Fibroblast of skin of right quadriceps (primary cell): ENCODE results near the gene TGOLN2.
A peak's percentile ranks its signal among the peaks of the same experiment; 100 is the strongest.
"Not testable (repeated sequence)": the region's sequence is repeated elsewhere in the genome, so short reads cannot be mapped to it uniquely, and the experiment has no call there.

Experiments used
- DNase-seq: peaks from one replicate; pipeline ENCODE4 v3.0.0-alpha.2; 2013

Gene TGOLN2

DNA sequence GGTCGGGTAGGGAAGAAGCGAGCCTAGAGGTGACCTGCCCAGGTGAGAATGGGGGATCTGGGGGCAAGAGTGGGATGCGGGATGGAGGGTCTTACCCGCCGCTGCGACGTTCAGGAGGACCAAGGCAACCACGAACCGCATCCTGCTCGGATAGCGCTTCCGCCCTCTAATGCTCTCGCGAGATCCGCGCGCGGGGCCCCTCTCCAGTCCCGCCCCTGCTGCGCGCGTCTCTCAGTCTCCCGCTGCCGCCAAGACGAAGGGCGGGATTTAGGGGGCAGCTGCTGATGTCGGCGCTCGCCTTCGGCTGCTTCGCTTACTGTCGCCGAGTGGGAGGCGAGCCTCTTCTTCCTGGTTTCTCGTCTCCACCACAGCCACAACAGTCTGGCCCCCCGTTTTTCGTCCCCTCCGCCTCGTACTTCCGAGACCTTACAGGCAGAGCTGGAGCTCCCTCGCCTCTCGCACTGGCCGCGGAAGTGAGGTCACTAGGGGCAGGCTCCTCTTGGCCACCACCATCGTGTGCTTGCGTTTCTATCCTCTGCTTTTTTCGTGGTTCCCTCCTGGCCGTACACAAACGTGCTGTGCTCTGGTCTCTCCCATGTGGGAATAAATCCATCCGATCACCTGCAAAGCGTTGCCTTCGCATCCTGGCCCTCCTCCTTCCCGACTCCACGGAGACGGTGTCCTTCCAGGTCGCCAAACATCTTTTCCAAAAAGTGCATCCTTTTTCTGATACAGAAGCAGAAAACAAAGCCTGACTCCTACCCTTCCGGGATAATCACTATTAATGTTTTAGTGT, at the start of gene TGOLN2:
Gene TGOLN2 (minus strand): TSS at position 168 of the 796 bp plus-strand sequence. CDS start 27 bp downstream, at position 141.
- peak; percentile 92 for DNase-seq

DNA sequence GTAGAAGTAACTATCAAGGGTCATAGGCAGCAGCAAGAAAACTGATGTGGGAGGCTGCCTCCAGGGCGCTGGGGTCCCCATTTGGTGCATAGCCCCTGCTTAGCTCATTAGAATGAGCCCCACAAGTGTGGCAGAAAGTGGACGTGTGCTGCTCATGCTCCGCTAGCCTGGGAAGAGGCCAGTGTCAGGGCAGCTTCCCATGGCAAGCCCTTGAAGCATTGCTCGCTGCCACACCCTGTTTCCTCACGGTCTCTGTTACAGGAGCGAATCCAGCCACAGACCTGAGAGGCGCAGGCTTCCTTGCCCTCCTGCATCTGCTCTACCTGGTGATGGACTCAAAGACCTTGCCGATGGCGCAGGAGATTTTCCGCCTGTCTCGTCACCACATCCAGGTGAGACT, 49.3 kb upstream of the TGOLN2 start:
- no peak for DNase-seq

GRCh38 chr2:85376291-85377065, 48.7 kb upstream of the TGOLN2 start:
- peak; percentile 31 for DNase-seq

DNA sequence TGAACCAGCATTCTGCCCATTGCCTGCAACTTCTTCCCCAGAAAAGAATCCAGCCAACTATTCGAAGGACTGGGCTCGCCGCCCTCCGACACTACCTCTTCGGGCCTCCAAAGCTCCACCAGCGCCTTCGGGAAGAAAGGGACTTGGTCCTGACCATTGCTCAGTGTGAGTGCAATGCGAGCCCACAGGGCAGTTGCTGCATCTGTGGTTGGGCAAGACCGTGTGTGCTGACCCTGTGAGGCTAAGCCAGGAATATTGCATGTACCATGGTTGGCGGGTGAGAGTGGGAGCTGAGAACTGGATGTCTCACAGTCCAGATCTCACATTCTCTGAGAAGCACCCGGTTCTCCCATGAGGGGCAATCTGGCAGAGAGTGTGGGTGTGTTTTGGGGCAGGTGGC, 43.3 kb upstream of the TGOLN2 start:
- DNase-seq = no peak

- no peak for DNase-seq
These were observed 41.7 kb upstream of the TGOLN2 start for GRCh38 chr2:85369500-85369899.

DNA sequence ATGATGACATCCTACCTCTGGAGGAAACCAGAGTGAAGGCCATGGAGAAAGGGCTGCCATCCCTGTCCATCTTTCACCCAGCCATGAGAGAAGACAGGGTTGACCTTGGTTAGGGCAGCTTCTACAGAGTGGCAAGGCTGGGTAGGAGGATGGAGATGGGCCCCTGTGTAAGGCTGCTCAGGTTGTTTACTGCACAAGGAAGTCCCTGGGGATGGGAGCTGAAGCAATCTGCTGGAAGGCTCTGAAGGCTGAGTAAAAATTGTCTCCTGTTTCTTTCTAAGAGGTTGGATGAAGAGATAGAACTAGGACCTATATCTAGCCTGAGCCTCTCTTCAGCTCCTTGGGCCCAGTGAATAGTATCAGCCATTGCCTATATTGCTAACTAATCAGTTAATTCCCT, 41.1 kb upstream of the TGOLN2 start:
- DNase-seq = no peak

- no peak for DNase-seq
These were observed 39.4 kb upstream of the TGOLN2 start for GRCh38 chr2:85367180-85367579.

DNA sequence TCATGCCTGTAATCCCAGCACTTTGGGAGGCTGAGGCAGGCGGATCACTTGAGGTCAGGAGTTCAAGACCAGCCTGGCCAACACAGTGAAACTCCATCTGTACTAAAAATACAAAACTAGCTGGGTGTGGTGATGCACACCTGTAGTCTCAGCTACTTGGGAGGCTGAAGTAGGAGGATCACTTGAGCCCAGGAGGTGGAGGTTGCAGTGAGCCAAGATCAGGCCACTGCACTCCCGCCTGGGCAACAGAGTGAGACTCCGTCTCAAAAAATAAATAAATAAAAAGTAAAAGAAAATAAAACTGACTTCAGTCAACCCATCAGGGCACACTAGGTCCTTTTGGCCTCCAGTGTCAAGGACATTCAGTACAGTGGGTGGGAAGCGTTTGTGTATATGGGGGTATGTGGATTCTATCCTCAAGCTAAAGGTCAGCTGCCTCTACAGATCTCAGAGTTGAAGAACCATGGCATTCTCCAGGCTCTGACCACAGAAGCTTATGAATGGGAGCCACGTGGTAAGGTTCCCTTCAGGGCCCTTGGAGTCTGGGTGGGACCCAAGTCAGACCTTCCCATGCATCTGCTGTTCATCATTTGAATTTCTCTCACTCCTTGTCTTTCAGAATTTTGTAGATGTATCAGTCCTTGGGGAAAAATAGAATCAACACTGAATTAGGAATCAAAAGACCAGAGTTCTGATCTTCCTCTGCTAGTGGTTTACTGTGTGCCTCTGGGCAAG, 35.0 kb upstream of the TGOLN2 start:
- not testable (repeated sequence) for DNase-seq

DNA sequence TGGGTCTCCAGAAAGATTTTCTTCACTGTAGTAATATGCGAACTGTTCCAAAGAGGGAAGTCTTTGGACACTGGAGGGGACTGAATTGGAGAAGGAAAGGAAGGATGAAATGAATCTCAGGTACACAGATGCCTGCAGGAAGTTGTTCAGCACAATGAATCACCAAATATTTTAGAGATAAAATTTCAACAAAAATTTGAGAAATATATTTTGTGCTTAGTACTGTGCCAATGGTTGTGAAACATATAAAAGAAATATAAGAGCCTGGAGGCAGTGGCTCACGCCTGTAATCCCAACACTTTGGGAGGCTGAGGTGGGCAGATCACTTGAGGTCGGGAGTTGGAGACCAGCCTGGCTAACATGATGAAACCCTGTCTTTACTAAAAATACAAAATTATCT, 29.9 kb upstream of the TGOLN2 start:
- DNase-seq = no peak

DNA sequence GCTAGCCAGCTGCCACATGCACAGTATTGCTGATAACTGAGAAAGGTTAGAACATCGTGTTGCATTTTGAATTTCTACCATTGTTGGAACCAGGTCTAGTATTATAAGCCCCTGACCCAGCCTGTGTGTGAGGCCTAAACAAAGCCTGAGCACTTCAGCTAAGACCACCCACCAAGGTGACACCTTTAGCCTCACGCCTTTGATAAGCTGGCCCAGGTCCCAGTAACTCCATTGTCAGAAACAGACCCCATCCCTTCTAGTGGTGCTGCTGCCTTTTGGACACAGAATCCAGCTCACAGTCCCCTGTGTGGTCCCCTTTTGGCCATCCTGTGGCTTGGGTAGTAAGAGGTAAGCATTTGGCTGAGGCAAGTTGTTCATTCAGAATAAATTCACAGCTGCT, 28.4 kb upstream of the TGOLN2 start:
- no peak for DNase-seq

DNA sequence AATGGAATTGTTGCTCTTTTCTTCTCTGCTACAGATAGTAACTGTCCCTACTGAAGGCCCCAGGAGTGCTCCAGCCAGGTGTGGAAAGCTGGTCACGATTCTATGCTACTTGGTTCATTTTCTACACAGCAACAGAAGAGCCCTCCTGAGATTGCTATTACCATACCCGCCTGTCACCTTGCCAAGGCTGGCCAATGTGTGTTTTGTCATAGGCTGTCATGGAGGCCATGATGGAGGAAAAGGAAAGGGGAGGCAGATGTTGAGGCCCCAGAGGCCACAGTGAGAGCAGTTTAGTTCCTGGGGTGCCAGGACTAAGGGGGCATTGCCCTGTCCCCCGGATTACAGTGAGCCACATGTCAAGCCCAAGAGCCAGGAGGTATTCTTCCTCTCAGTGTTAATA, 27.7 kb upstream of the TGOLN2 start:
- DNase-seq = no peak

- DNase-seq = no peak
These were observed 27.3 kb upstream of the TGOLN2 start for GRCh38 chr2:85355073-85355410.

DNA sequence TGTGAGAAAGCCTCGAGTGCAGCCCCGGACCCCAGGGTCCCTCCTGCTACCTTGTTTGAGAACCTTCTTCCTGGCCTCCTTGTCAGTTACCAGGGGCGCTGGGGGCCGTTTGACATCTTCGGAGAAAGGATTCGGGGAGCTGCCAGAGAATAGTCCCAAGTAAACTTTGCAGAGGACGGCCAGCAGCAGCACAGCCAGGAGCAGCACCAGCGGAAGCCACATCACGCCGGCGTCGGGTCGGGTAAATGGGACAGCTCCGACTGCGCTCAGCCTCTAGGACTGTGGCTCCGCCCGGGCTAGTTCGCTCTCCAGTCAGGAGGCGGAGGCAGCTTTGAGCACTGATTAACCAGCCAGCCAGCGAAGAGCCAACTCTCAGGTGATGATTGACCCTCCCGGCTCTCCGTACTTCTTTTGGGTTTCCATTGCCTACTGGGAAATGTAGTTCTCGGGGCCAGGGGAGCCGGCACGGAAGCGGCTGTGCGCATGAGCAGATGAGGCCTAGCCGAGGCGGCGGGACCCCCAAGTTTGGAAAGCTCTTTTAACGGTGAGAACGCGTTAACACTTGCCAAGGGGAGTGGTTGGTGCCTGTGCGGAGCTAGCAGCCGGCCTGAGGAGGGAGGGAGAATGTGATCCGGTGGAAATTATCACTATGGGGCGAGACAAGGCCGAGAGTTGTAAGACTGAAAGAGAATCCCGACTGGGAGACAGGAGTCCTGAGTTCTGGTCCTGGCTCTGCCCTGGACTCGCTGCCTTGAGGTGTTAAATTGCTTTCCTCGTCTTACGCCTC, 26.7 kb upstream of the TGOLN2 start, which contains the start of the genes ELMOD3 and RETSAT:
Gene ELMOD3 (plus strand): TSS at position 484 of the 787 bp plus-strand sequence. CDS start 2,430 bp downstream, outside the sequence.
Gene RETSAT (minus strand): TSS at position 243 of the 787 bp plus-strand sequence. CDS start 21 bp downstream, at position 222.
- peak; percentile 100 for DNase-seq

GRCh38 chr2:85353876-85354285, 26.1 kb upstream of the TGOLN2 start:
- DNase-seq = peak; percentile 15

DNA sequence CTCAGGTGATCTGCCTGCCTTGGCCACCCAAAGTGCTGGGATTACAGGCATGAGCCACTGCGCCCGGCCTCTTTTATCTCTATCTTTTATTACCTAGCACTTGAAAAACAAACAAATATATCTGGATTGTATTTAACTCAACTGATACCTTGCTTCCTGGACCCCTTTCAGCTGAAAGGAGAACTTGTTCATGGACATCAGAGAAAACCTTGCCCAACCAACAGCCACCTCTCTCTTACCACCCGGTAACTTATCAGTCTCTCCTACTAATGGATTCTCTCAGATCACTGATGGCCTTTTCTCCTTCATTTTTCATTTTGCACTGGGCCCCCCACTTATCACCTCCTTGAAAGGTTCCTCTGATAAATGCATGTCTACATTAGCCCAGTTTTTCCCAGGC, 19.8 kb upstream of the TGOLN2 start:
- DNase-seq = no peak

DNA sequence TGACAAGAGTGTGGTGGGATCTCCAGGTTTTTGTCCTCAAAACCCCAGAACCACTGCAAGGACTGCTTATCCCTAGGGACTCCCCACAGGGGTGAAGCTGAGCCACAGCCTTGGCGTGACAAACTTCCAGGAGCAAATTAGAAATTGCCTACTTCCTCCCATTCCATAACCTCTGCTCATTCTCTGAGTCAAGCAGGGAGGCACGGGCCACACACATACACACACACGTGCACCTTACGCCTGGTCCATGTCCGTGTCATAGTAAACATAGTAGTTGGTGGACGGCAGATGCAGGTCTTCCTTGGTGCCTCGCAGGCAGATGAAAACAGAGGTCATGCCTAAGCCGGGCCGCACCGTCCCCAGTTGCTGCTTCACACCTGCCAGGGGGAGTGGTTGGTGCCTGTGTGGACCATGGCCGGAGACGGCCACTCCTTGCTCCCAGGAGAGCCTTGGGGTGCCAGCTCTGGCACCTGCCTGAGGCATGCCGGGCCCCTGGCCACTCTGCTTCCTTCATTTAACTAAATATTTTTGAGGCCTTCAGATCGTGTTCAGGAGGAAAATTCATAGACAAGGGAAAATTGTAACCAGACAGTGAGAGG, 16.7 kb upstream of the TGOLN2 start:
- no peak for DNase-seq

DNA sequence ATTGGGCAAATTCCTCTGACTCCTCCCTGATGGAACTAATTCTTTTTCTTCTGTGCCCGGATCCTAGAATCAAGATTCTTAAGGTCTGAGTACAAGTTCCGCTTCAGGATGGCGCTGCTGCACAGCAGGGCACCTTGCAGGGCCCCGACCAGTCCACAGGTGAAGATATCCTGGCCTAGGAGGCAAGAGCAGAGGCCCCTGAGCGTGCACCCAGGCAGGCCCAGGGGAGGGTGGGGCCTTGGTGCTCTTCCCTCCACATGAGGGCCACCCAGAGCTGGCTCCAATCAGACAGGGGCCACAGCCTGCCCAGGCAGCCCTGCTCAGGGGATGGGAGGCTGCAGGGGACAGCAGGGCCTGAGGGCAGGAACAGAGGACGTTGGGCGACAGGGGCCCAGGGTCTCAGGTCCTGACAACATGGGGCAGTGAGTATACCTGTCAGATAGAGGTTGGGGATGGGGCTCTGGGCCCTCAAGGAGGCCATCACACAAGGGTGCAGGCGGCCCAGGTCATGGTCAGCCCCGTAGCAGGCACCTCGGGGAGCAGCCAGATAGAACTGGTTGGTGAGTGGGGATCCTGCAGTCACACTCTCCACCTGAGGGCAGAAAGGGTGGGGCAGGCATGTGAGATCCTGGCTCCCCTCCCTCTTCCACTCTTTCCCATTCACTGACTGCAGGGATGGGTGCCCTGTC, 15.6 kb upstream of the TGOLN2 start:
- not testable (repeated sequence) for DNase-seq

DNA sequence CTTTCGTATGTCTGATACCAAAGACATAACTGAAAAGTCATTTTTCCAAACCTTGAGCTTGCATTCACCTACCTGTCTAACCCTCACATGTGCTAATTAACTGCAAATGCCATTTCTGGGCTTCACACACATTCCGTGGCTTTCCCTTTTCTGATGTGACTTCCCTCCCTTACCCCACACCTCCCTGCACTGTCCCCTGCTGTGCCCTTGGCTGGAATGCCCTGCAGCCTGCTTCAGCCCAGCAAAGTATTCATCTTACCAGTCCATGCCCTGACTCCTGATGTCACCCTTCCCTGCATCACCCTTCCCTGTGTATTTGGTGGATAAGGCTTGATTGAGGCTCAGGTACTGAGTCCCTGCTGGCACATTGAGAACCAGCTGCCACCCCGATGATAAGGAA, 14.4 kb upstream of the TGOLN2 start:
- DNase-seq = no peak

DNA sequence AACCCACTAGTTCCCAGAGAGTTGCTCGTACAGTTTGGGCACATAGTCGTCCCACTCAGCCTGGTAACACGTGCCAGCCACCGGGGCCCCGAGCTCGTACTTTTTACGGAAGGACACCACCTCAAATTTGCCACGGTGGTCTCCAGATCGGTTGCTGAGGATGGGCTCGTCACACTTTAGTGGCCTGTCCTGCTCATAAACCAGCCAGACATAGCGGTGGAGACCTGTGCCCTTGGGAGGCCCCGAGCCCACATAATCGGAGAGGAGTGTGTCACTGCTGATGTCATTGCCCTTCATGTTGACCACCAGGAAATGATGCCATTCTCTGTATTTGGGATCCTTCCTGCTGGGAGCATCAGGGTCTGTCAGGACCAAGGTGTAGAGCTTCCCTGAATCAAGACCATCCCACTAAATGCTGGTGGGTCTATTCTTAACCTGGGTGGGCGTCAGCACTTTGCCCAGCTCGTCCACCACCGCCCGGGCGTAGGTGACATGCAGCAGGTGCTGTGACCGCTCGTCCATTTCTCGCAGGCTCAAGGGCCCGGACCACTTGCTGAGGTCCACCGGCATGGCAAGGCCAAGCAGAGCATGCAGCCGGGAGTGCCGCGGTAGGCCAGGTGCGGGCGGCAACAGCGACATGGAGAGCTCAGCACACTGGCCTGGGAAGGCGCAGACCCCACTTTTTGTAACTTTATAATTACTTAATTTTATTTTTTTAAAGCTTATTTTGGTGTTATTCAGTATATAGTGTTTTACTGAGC, 13.7 kb upstream of the TGOLN2 start:
- DNase-seq = no peak

GRCh38 chr2:85340034-85340892, 12.5 kb upstream of the TGOLN2 start:
- no peak for DNase-seq
